Gastrocnemius medialis (tissue), 4 donors: ENCODE measurements around the gene NPTN.

Source experiments
- POLR2A ChIP-seq, 2 donors: fragments of 450-650 bp; IDR thresholded peaks; one replicate each; pipeline ENCODE4 v1.6.1; 2017; ENCODE audit warnings: antibody characterized with exemption in 2 of 2, mild to moderate bottlenecking in 2 of 2, moderate library complexity in 2 of 2
- TF ChIP-seq, protein P1 (sequence below), 5 experiments: fragments of 450-650 bp in 3 of 5; fragments of 200-600 bp in 2 of 5; sonication (generic) in 2 of 5; IDR thresholded peaks in 4 of 5; conservative IDR thresholded peaks in 1 of 5; 1 replicate in 4 of 5; 2 replicates in 1 of 5; pipeline ENCODE4 v1.5.1; 2016 to 2019; ENCODE audit warnings: antibody characterized with exemption in 5 of 5, mild to moderate bottlenecking in 3 of 5, moderate library complexity in 3 of 5

- TF ChIP-seq, protein P1, sequence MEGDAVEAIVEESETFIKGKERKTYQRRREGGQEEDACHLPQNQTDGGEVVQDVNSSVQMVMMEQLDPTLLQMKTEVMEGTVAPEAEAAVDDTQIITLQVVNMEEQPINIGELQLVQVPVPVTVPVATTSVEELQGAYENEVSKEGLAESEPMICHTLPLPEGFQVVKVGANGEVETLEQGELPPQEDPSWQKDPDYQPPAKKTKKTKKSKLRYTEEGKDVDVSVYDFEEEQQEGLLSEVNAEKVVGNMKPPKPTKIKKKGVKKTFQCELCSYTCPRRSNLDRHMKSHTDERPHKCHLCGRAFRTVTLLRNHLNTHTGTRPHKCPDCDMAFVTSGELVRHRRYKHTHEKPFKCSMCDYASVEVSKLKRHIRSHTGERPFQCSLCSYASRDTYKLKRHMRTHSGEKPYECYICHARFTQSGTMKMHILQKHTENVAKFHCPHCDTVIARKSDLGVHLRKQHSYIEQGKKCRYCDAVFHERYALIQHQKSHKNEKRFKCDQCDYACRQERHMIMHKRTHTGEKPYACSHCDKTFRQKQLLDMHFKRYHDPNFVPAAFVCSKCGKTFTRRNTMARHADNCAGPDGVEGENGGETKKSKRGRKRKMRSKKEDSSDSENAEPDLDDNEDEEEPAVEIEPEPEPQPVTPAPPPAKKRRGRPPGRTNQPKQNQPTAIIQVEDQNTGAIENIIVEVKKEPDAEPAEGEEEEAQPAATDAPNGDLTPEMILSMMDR (IDR thresholded peaks at IDR 0.05 in 4 of 5, conservative IDR thresholded peaks at IDR 0.05 in 1 of 5): no peak
- peak; percentile 77 to 84 for TF ChIP-seq POLR2A (IDR thresholded peaks at IDR 0.05)
Observed at GRCh38 chr15:73633111-73633990, at the start of gene NPTN.
